Peyer's patch (tissue), 4 donors: ENCODE measurements around the gene RDH16.

ENCODE experiments used
- POLR2A ChIP-seq, 2 donors: fragments of 450-650 bp; IDR thresholded peaks; one replicate each; pipeline ENCODE4 v1.5.1; 2017; ENCODE audit warnings: antibody characterized with exemption in 2 of 2, mild to moderate bottlenecking in 2 of 2, moderate library complexity in 2 of 2
- TF ChIP-seq, protein P1 (sequence below), 6 experiments: fragments of 450-650 bp in 4 of 6; fragments of 200-600 bp in 2 of 6; sonication (generic) in 1 of 6; IDR thresholded peaks; one replicate each; pipeline ENCODE4 v1.5.1; 2017 to 2019; ENCODE audit warnings: antibody characterized with exemption in 6 of 6, mild to moderate bottlenecking in 3 of 6, moderate library complexity in 1 of 6

DNA sequence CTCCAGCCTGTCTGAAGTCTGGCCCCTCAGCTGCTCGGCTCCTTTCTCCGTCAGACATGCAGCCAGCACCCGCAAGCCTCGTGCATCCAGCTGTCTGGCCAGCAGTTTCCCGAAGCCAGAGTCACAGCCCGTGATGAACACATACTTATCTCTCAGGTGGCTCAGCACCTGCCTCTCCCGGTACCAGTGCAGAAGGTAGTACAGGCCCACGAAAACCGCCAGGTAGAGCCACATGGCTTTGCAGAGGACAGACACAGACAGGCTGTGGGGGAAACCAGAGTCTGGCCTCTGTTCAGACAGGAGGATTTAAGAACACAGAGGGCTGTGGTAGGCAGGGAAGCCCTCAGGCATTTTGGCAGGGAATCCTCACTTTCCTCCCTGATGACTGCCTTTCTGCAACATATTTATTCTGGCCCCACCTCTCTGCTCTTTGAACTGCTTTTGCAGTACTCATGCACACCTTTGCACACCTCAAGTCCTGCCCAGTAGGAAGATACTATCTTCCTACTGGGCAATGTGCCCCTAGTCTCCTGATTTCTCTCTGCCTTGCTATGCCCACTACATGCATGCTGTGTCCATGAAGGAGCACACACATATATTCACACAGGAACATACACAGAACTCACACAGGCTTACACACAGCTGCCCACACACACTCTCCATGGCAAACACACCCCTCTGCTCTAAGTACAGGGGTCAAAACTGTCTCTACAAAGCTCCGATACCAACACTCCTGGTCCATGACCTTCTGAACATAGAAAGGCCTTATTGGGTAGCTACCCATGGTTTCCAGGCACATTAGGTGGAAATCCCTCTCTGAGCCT lies at the start of gene RDH16:
- TF ChIP-seq, protein P1, sequence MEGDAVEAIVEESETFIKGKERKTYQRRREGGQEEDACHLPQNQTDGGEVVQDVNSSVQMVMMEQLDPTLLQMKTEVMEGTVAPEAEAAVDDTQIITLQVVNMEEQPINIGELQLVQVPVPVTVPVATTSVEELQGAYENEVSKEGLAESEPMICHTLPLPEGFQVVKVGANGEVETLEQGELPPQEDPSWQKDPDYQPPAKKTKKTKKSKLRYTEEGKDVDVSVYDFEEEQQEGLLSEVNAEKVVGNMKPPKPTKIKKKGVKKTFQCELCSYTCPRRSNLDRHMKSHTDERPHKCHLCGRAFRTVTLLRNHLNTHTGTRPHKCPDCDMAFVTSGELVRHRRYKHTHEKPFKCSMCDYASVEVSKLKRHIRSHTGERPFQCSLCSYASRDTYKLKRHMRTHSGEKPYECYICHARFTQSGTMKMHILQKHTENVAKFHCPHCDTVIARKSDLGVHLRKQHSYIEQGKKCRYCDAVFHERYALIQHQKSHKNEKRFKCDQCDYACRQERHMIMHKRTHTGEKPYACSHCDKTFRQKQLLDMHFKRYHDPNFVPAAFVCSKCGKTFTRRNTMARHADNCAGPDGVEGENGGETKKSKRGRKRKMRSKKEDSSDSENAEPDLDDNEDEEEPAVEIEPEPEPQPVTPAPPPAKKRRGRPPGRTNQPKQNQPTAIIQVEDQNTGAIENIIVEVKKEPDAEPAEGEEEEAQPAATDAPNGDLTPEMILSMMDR (IDR thresholded peaks at IDR 0.05), result no peak
- TF ChIP-seq POLR2A (IDR thresholded peaks at IDR 0.05), result no peak
